Fibroblast of skin of right quadriceps (primary cell): Measurements from ENCODE around the gene ARF1.

Source experiments
- DNase-seq: peaks from one replicate; pipeline ENCODE4 v3.0.0-alpha.2; 2013

Gene ARF1

DNA sequence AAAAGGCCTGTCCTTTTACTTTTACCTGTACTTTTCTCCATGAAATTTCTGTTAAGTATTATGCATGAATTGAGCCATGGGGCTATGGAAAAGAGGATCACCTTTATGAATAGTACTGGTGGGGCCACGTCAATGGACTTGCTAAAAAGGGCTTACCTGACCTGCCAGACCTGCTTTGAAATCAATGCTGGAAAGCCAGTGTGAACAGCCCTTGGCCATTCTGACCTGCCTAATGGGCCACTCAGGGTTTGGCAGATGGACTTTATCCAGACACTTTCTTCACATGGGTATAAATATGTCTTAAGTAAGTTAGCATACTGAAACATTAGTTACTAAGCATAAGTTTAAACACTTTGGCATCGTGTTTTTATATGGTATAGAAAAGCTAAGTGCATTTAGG lies 49.3 kb downstream of the ARF1 start:
- DNase-seq, result no peak

- no peak for DNase-seq
These were observed 52.1 kb downstream of the ARF1 start for GRCh38 chr1:228134591-228134990.

GRCh38 chr1:228136901-228137300 lies 54.4 kb downstream of the ARF1 start:
- no peak for DNase-seq

DNA sequence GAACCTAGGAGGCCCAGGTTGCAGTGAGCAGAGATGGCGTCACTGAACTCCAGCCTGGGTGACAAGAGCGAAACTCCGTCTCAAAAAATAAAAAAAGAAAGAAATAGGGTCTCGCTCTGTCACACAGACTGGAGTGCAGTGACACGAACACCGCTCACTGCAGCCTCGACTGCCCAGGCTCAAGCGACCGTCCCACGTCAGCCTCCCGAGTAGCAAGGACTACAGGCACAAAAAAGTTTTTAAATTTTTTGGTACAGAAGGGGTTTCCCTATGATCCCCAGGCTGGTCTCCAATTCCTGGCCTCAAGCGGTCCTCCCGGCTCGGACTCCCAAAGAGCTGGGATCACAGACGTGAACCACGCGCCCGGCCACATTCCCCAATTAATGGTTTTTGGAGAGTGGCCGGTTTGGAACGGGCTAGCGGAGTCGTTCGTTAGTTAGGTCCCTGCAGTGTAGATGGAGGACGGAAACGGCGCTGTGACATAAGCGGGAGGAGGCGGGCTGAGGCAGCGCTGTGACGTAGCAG lies 57.0 kb downstream of the ARF1 start:
- no peak for DNase-seq

DNA sequence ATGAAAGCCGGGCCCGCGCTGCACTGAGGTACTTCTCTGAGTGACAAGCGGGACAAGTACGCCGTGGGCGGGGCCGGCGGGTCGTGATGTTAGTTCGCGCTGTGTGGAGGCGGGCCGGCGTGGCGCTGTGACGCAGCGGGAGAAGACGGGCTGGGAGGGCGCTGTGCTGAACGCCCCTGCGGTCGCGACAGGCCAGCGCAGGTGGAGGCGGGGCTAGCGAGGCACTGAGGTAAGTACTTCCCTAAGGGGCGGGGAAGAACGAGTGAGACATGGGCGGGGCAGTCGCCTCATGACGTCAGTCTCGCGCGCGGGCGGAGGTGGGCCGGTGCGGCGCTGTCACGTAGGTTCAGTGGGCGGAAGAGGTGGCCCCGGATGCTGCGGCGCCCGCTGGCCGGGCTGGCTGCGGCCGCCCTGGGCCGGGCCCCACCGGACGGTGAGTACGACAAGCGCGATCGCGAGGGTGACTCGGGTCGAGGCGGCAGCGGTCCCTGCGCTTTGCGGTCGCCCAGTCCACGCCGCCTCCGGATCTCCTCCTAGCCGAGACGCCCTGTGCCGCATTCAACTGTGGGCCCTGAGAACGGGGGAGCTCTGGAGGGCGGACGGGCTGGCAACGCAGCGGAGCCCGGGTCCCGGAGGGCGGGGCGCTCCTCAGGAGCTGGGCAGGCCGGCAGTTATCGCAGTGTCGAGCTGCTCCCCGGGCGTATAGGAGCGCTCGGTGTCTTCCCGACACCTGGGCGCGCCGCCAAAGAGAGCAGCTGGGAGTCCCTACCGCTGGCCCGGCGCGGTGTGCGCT lies 57.6 kb downstream of the ARF1 start, which contains the start of gene GUK1:
Gene GUK1 (plus strand): TSS at position 349 of the 793 bp plus-strand sequence. CDS start 24 bp downstream, at position 373.
- DNase-seq, result peak; percentile 99

GRCh38 chr1:228140724-228141225 lies 58.3 kb downstream of the ARF1 start:
- no peak for DNase-seq

DNA sequence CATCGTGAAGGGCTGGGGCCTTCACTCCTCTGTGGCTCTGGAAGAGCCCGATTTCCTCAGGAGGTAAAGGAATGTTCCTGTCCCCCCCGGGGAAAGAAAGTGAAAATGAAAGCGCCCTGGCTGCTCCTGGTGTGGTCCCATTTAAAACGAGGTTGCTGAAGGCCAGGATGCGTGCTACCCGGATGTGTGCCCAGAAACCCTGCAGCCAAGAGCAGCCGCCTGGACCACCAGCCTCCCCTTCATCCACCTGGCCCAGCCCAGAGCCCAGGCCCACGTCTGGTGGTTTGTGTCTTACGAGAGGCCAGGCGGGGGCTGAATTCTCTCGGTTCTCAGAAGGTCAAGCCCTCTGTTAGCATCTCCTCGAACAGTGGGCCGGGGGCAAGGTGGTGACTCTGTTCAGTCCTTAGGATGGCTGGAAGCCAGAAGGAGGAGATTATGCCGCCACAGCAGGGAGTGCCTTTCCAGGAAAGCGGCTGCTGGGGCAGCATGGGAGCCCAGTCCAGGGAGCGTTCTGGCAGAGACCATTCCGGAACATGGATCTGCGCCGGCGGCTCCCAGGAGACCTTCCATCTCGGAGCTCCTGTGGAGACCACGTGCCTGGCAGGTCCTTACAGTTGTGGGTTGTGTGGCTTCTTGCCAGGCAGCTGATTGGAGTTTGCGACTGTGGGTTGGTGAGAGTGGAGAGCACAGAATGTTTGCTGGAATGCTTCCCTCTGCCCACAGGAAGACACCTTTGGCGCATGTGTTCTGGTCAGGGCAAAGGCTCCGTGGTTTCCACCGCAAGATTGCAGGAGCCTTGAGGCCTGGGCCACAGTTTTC lies 58.9 kb downstream of the ARF1 start:
- DNase-seq, result no peak

- no peak for DNase-seq
These were observed 59.7 kb downstream of the ARF1 start for GRCh38 chr1:228142155-228142691.

- no peak for DNase-seq
These were observed 60.2 kb downstream of the ARF1 start for GRCh38 chr1:228142701-228143136.

GRCh38 chr1:228143480-228144192 lies 61.1 kb downstream of the ARF1 start:
- DNase-seq, result no peak

GRCh38 chr1:228144193-228144992 lies 61.9 kb downstream of the ARF1 start:
- DNase-seq, result no peak

DNA sequence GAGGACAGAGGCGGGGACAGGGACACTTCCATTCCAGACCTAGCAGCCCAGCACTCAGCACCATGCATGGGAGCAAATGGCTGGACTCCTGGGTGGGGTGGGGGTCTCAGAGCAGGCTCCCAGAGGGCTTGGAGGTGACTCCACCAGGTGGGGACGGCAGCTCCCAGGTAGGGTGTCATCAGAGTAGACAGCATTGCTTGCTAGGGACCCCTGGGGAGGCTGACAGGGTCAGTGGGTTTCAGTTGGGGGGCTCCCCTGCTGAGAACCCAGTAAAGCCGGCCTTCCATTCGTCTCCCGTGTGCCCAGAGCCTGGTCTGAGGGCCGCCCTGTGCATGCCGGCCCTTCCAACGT lies 62.5 kb downstream of the ARF1 start:
- no peak for DNase-seq

- no peak for DNase-seq
These were observed 63.2 kb downstream of the ARF1 start for GRCh38 chr1:228145463-228146416.

- DNase-seq, result no peak
These were observed 64.1 kb downstream of the ARF1 start for GRCh38 chr1:228146417-228147150.

DNA sequence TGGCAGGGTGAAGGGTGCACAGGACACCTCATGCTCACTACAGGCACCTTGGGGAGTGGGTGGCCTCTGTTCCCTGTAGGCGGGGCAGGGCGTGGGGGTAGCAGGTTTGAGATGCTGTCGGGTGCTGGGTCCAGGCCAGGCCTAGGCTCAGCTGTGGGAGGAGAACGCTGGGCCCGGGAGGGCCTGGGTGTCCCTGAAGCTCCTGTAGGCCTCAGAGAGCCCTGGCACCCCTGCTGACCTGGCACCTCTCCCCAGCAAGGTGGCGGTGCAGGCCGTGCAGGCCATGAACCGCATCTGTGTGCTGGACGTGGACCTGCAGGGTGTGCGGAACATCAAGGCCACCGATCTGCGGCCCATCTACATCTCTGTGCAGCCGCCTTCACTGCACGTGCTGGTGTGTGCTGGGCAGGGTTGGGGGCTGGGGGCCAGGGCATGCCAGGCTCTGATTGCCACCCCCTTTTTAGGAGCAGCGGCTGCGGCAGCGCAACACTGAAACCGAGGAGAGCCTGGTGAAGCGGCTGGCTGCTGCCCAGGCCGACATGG lies 64.7 kb downstream of the ARF1 start:
- DNase-seq, result no peak

GRCh38 chr1:228147768-228148167 lies 65.3 kb downstream of the ARF1 start:
- DNase-seq, result no peak

GRCh38 chr1:228148196-228148861 lies 65.8 kb downstream of the ARF1 start:
- no peak for DNase-seq
